Trophoblast cell (in vitro differentiated cells and primary cell): Measurements from ENCODE around the gene ITGBL1.

Experiments
- DNase-seq, 2 donors: peaks; one replicate each; pipeline ENCODE4 v3.0.0-alpha.2; 2016
- H2AFZ ChIP-seq: 2 replicates; pipeline ENCODE4 v1.6.1; 2013; ENCODE audit warnings: low read length, moderate library complexity, mild to moderate bottlenecking; ENCODE audit not compliant: insufficient read depth, poor library complexity
- H2AK5ac ChIP-seq: 2 replicates; pipeline ENCODE4 v1.6.1; 2013; ENCODE audit warnings: mild to moderate bottlenecking, low read length
- H2BK120ac ChIP-seq: 2 replicates; pipeline ENCODE4 v1.6.1; 2013; ENCODE audit warnings: low read length, mild to moderate bottlenecking, moderate library complexity; ENCODE audit not compliant: insufficient read depth, poor library complexity
- H2BK12ac ChIP-seq: 2 replicates; pipeline ENCODE4 v1.6.1; 2013; ENCODE audit warnings: mild to moderate bottlenecking, low read length, moderate library complexity
- H2BK5ac ChIP-seq: 2 replicates; pipeline ENCODE4 v1.6.1; 2013; ENCODE audit warnings: low read length, low read depth, moderate library complexity, mild to moderate bottlenecking; ENCODE audit not compliant: poor library complexity
- H3K14ac ChIP-seq: 2 replicates; pipeline ENCODE4 v1.6.1; 2013; ENCODE audit warnings: mild to moderate bottlenecking, low read length
- H3K18ac ChIP-seq: 2 replicates; pipeline ENCODE4 v1.6.1; 2013; ENCODE audit warnings: mild to moderate bottlenecking, low read length
- H3K23ac ChIP-seq: 2 replicates; pipeline ENCODE4 v1.6.1; 2013; ENCODE audit warnings: low read length
- H3K27ac ChIP-seq: 2 replicates; pipeline ENCODE4 v1.5.1; 2013; ENCODE audit warnings: low read depth, mild to moderate bottlenecking, inconsistent platforms, low read length, moderate library complexity
- H3K27me3 ChIP-seq: 2 replicates; pipeline ENCODE4 v1.6.1; 2013; ENCODE audit warnings: inconsistent platforms, mild to moderate bottlenecking, low read length, moderate library complexity; ENCODE audit not compliant: insufficient read depth
- H3K36me3 ChIP-seq, 2 experiments: 1 replicate in 1 of 2; 2 replicates in 1 of 2; pipeline ENCODE4 v1.6.1; 2013; ENCODE audit warnings: low read length in 2 of 2, mild to moderate bottlenecking in 2 of 2, moderate library complexity in 1 of 2; ENCODE audit not compliant: insufficient read depth in 2 of 2, control insufficient read depth in 1 of 2
- H3K4ac ChIP-seq: 2 replicates; pipeline ENCODE4 v1.6.1; 2013; ENCODE audit warnings: low read depth, mild to moderate bottlenecking, low read length, moderate library complexity
- H3K4me1 ChIP-seq, 2 experiments: 1 replicate in 1 of 2; 2 replicates in 1 of 2; pipeline ENCODE4 v1.6.1; 2013; ENCODE audit warnings: low read length in 2 of 2, mild to moderate bottlenecking in 2 of 2, moderate library complexity in 1 of 2; ENCODE audit not compliant: insufficient read depth in 2 of 2, control insufficient read depth in 1 of 2
- H3K4me2 ChIP-seq: 2 replicates; pipeline ENCODE4 v1.6.1; 2013; ENCODE audit warnings: inconsistent platforms, mild to moderate bottlenecking, low read length, moderate library complexity
- H3K4me3 ChIP-seq: 2 replicates; pipeline ENCODE4 v1.5.1; 2013; ENCODE audit warnings: mild to moderate bottlenecking, low read depth, low read length, inconsistent platforms
- H3K79me1 ChIP-seq: one replicate; pipeline ENCODE4 v1.6.1; 2013; ENCODE audit warnings: low read length
- H3K79me2 ChIP-seq: 2 replicates; pipeline ENCODE4 v1.6.1; 2013; ENCODE audit warnings: low read length, mild to moderate bottlenecking; ENCODE audit not compliant: control insufficient read depth, insufficient read depth, poor library complexity
- H3K9ac ChIP-seq: 2 replicates; pipeline ENCODE4 v1.6.1; 2013; ENCODE audit warnings: mild to moderate bottlenecking, low read length
- H3K9me3 ChIP-seq: 2 replicates; pipeline ENCODE4 v1.6.1; 2013; ENCODE audit warnings: low read depth, mild to moderate bottlenecking, control low read depth, inconsistent platforms, low read length; ENCODE audit not compliant: insufficient read depth
- H4K12ac ChIP-seq: 2 replicates; pipeline ENCODE4 v1.6.1; 2013; ENCODE audit warnings: low read depth, mild to moderate bottlenecking, low read length, moderate library complexity
- H4K8ac ChIP-seq: 2 replicates; pipeline ENCODE4 v1.6.1; 2013; ENCODE audit warnings: low read depth, mild to moderate bottlenecking, low read length, moderate library complexity
- H4K91ac ChIP-seq: one replicate; pipeline ENCODE4 v1.6.1; 2013; ENCODE audit warnings: low read depth, mild to moderate bottlenecking, low read length, moderate library complexity
- WGBS: extraction: QIAGEN DNeasy Blood & Tissue Kit; methylation state at CpG from one replicate; pipeline ENCODE4 v1.1.7; 2013; ENCODE audit warnings: missing lambda C conversion rate; ENCODE audit not compliant: insufficient read length, insufficient coverage; ENCODE audit errors: extremely low coverage; 5-methylcytosine and 5-hydroxymethylcytosine counted together

ITGBL1 gene

DNA sequence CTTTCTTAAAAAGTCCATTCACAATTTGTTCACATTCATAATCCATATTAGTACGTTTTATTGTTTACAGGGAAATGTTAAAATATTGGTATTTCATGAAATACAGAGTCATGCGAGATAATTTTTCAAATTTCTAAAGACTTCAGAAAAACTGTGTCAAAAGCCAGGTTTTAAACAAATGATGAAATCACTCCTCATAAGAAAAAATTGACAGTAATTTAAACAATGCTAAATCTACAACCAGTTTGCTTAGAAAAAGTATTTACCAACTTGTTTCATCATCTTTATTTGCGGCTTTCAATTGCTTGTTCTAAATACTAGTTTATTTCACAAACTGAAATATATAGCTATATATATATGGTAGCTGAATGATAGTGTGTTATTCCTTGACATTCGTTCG, 35.0 kb upstream of the ITGBL1 start:
- H2BK12ac ChIP-seq = no peak overlapping the region
- H4K8ac ChIP-seq = no peak overlapping the region
- H3K18ac ChIP-seq = no peak overlapping the region
- H3K27ac ChIP-seq = no peak overlapping the region
- no peak overlapping the region for H4K91ac ChIP-seq
- no peaks in the 10 kb centered on the region for H3K9me3 ChIP-seq
- DNase-seq = peak in 1 of 2 donors; percentile 70
- peaks cover 2% of the 10 kb centered on the region for H3K79me1 ChIP-seq
- H3K9ac ChIP-seq = no peak overlapping the region
- no peak overlapping the region for H2BK5ac ChIP-seq
- H2AK5ac ChIP-seq = no peak overlapping the region
- peaks cover 2 to 8% of the 10 kb centered on the region in 2 experiments for H3K4me1 ChIP-seq
- no peak overlapping the region for H2AFZ ChIP-seq
- no peaks in the 10 kb centered on the region for H3K79me2 ChIP-seq
- H3K27me3 ChIP-seq = peaks cover 5% of the 10 kb centered on the region
- no peak overlapping the region for H4K12ac ChIP-seq
- no peak overlapping the region for H3K4me3 ChIP-seq
- H3K4ac ChIP-seq = no peak overlapping the region
- no CpG with 5 or more reads among the region's 5 CpGs for WGBS
- H2BK120ac ChIP-seq = no peak overlapping the region
- H3K4me2 ChIP-seq = no peak overlapping the region
- H3K36me3 ChIP-seq = no peaks in the 10 kb centered on the region
- no peak overlapping the region for H3K23ac ChIP-seq
- no peak overlapping the region for H3K14ac ChIP-seq

DNA sequence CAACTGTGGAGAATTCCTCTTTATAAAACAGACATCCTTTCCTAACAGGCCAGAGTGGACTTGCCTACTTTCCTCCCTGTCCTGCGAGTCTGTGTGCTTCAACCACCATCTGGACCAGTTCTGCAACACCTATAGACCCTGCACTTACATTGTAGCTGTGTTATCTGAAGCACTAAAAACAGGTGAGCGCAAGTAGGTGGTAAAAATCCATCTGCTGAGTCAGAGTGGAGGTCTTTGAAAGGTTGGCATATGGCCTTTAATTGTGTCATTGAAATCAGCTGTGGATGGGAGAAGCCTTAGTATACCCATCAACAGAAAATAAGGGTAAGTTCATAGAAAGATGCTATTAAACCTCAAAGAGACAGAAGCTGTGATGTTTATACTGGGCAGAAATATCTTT, 28.6 kb upstream of the ITGBL1 start:
- WGBS = no CpG with 5 or more reads among the region's 2 CpGs
- DNase-seq = no peak
- Histone ChIP-seq H3K36me3 (no peaks in the 10 kb centered on the region), H3K79me2 (no peaks in the 10 kb centered on the region), H3K27ac (no peak overlapping the region), H2BK12ac (no peak overlapping the region), H3K79me1 (no peaks in the 10 kb centered on the region), H3K18ac (no peak overlapping the region), H4K91ac (no peak overlapping the region), H3K23ac (peak overlapping the region; percentile 22), H2BK5ac (no peak overlapping the region), H2AK5ac (no peak overlapping the region), H3K4me3 (no peak overlapping the region), H3K4me2 (no peak overlapping the region), H3K9ac (no peak overlapping the region), H3K9me3 (no peaks in the 10 kb centered on the region), H3K4ac (no peak overlapping the region), H4K12ac (no peak overlapping the region), H3K4me1 (peaks cover 0 to 2% of the 10 kb centered on the region in 2 experiments), H3K27me3 (no peaks in the 10 kb centered on the region), H2BK120ac (no peak overlapping the region), H2AFZ (no peak overlapping the region), H4K8ac (no peak overlapping the region), H3K14ac (no peak overlapping the region)

DNA sequence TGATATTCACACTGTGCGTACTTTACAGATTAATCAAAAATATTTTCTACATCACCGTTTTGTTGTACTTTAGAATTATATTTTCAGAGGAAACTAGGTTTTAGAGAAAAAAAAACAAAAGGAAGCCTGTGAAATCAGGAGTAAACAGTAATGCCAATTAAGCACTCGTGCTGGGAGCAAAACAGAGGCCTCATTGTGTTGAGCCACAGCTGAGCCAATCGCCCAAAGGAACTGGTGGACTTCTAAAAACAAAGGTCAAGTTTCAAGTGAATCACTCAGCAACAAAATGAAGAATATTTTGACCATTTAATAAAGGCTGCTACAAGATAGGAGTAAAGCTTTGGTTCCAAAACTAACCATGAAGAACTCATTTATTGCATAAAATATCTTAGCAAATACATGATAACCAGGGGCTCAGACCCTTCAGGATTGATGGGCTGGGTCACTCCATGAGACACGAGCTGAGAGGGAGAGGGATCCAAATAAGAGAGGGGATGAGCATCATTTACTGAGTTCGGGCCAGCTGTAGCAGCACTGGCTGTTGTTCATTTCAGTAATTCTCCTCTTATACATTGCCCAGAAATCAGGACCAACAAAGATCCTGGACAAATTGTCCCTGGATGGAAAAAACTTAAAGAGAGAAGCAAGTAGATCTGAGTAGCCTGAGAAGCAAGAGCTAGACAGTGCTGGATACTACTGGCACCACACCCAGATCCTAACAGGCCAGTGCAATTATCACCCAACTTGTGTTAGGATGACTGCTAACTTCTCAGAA, 27.9 kb upstream of the ITGBL1 start:
- Histone ChIP-seq H3K4me1 (peaks cover 0 to 2% of the 10 kb centered on the region in 2 experiments), H3K18ac (no peak overlapping the region), H3K23ac (no peak overlapping the region), H3K27ac (no peak overlapping the region), H2AFZ (no peak overlapping the region), H3K79me1 (no peaks in the 10 kb centered on the region), H4K12ac (no peak overlapping the region), H2BK12ac (peak overlapping the region; percentile 71), H3K27me3 (no peaks in the 10 kb centered on the region), H4K91ac (no peak overlapping the region), H4K8ac (no peak overlapping the region), H3K36me3 (no peaks in the 10 kb centered on the region), H3K14ac (no peak overlapping the region), H3K4me2 (no peak overlapping the region), H3K4ac (no peak overlapping the region), H3K79me2 (no peaks in the 10 kb centered on the region), H3K9ac (no peak overlapping the region), H2AK5ac (no peak overlapping the region), H2BK5ac (no peak overlapping the region), H3K4me3 (no peak overlapping the region), H3K9me3 (no peaks in the 10 kb centered on the region), H2BK120ac (no peak overlapping the region)
- no peak for DNase-seq
- no CpG with 5 or more reads among the region's 6 CpGs for WGBS

DNA sequence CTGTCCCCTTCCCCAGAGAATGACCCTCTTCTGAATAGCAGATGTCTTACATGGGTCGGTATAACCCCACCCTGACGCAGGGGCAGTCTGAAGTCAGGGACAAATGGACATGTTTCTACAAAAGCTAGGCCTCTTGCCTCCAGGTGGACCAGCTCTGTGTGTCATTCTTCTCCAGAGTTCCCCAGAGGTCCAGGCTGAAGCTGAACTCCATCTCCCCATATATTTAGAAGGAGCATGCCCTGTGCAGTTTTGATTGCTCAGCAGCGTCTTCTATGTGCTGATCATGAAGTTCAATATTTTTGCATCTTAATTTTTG, 27.4 kb upstream of the ITGBL1 start:
- no peak overlapping the region for H4K12ac ChIP-seq
- no peak overlapping the region for H4K91ac ChIP-seq
- H4K8ac ChIP-seq = no peak overlapping the region
- H3K79me1 ChIP-seq = no peaks in the 10 kb centered on the region
- no peak overlapping the region for H3K14ac ChIP-seq
- no CpG with 5 or more reads among the region's 3 CpGs for WGBS
- H3K9ac ChIP-seq = no peak overlapping the region
- H3K4me2 ChIP-seq = no peak overlapping the region
- H2BK120ac ChIP-seq = no peak overlapping the region
- no peaks in the 10 kb centered on the region for H3K9me3 ChIP-seq
- no peak overlapping the region for H2AK5ac ChIP-seq
- no peak overlapping the region for H3K27ac ChIP-seq
- H2AFZ ChIP-seq = no peak overlapping the region
- no peaks in the 10 kb centered on the region for H3K79me2 ChIP-seq
- H3K18ac ChIP-seq = no peak overlapping the region
- H3K23ac ChIP-seq = no peak overlapping the region
- no peak overlapping the region for H2BK5ac ChIP-seq
- peak overlapping the region; percentile 71 for H2BK12ac ChIP-seq
- no peak for DNase-seq
- H3K4me3 ChIP-seq = no peak overlapping the region
- no peak overlapping the region for H3K4ac ChIP-seq
- no peaks in the 10 kb centered on the region for H3K27me3 ChIP-seq
- no peaks in the 10 kb centered on the region for H3K36me3 ChIP-seq
- H3K4me1 ChIP-seq = peaks cover 0 to 2% of the 10 kb centered on the region in 2 experiments
